ENCODE results near the gene CROCC2.

Gene CROCC2

GRCh38 chr2:240991378-240992263, 85.5 kb downstream of the CROCC2 start:
- no peak overlapping the region for H3K4me3 ChIP-seq (ENCODE audit: low read depth in 1 of 2, low read length in 2 of 2)
- TF ChIP-seq EZH2 (IDR thresholded peaks at IDR 0.05; ENCODE audit: borderline replicate concordance, low read depth, low read length, severe bottlenecking) (no peak), CTCF (IDR thresholded peaks at IDR 0.05; ENCODE audit: borderline replicate concordance, extremely low read depth, low read length, poor library complexity, severe bottlenecking) (no peak)
- H3K27ac ChIP-seq (ENCODE audit: low read length), result no peak overlapping the region
- no peaks in the 10 kb centered on the region for H3K79me2 ChIP-seq (ENCODE audit: insufficient read depth, low read length)
- peaks cover 3% of the 10 kb centered on the region; the same call in 1 of the 2 replicates for H4K20me1 ChIP-seq (ENCODE audit: insufficient read depth, low read length)
- no peaks in the 10 kb centered on the region for H3K36me3 ChIP-seq (ENCODE audit: insufficient read depth, low read length)
- DNase-seq (no peak), ATAC-seq (ENCODE audit: insufficient read depth, low read depth) (no peak)
- no peaks in the 10 kb centered on the region for H3K27me3 ChIP-seq (ENCODE audit: insufficient read depth, low read length, poor library complexity)
- H3K9ac ChIP-seq (ENCODE audit: low read depth, low read length), result no peak overlapping the region
- no peak overlapping the region for H3K4me2 ChIP-seq (ENCODE audit: insufficient read depth, low read length)
- H2AFZ ChIP-seq (ENCODE audit: low read depth, low read length), result no peak overlapping the region
- no peaks in the 10 kb centered on the region for H3K4me1 ChIP-seq (ENCODE audit: insufficient read depth, low read length)
- H3K9me3 ChIP-seq (ENCODE audit: insufficient read depth, low read length, severe bottlenecking), result no peaks in the 10 kb centered on the region

- no peaks in the 10 kb centered on the region for H3K4me1 ChIP-seq (ENCODE audit: insufficient read depth, low read length)
Observed at GRCh38 chr2:240992572-240993291, 86.6 kb downstream of the CROCC2 start.

GRCh38 chr2:240993446-240994170, 87.5 kb downstream of the CROCC2 start:
- Histone ChIP-seq H3K9me3 (ENCODE audit: insufficient read depth, low read length, severe bottlenecking) (no peaks in the 10 kb centered on the region), H4K20me1 (ENCODE audit: insufficient read depth, low read length) (peaks cover 3% of the 10 kb centered on the region; the same call in 1 of the 2 replicates), H3K4me1 (ENCODE audit: insufficient read depth, low read length) (no peaks in the 10 kb centered on the region), H3K9ac (ENCODE audit: low read depth, low read length) (no peak overlapping the region), H3K4me3 (ENCODE audit: low read depth in 1 of 2, low read length in 2 of 2) (no peak overlapping the region), H3K36me3 (ENCODE audit: insufficient read depth, low read length) (no peaks in the 10 kb centered on the region), H3K27me3 (ENCODE audit: insufficient read depth, low read length, poor library complexity) (no peaks in the 10 kb centered on the region), H3K27ac (ENCODE audit: low read length) (no peak overlapping the region), H3K79me2 (ENCODE audit: insufficient read depth, low read length) (no peaks in the 10 kb centered on the region), H3K4me2 (ENCODE audit: insufficient read depth, low read length) (no peak overlapping the region), H2AFZ (ENCODE audit: low read depth, low read length) (no peak overlapping the region)
- ATAC-seq (ENCODE audit: insufficient read depth, low read depth) (no peak), DNase-seq (no peak)
- no peak for TF ChIP-seq EZH2 (IDR thresholded peaks at IDR 0.05; ENCODE audit: borderline replicate concordance, low read depth, low read length, severe bottlenecking)
- TF ChIP-seq CTCF (IDR thresholded peaks at IDR 0.05; ENCODE audit: borderline replicate concordance, extremely low read depth, low read length, poor library complexity, severe bottlenecking), result no peak

More at GRCh38 chr2:240992572-240993291, 86.6 kb downstream of the CROCC2 start:
- Histone ChIP-seq H3K9ac (ENCODE audit: low read depth, low read length) (no peak overlapping the region), H2AFZ (ENCODE audit: low read depth, low read length) (no peak overlapping the region), H4K20me1 (ENCODE audit: insufficient read depth, low read length) (peaks cover 3% of the 10 kb centered on the region; the same call in 1 of the 2 replicates), H3K4me2 (ENCODE audit: insufficient read depth, low read length) (no peak overlapping the region), H3K4me3 (ENCODE audit: low read depth in 1 of 2, low read length in 2 of 2) (no peak overlapping the region), H3K27me3 (ENCODE audit: insufficient read depth, low read length, poor library complexity) (no peaks in the 10 kb centered on the region), H3K27ac (ENCODE audit: low read length) (no peak overlapping the region), H3K36me3 (ENCODE audit: insufficient read depth, low read length) (no peaks in the 10 kb centered on the region), H3K9me3 (ENCODE audit: insufficient read depth, low read length, severe bottlenecking) (no peaks in the 10 kb centered on the region), H3K79me2 (ENCODE audit: insufficient read depth, low read length) (no peaks in the 10 kb centered on the region)
- TF ChIP-seq EZH2 (IDR thresholded peaks at IDR 0.05; ENCODE audit: borderline replicate concordance, low read depth, low read length, severe bottlenecking) (no peak), CTCF (IDR thresholded peaks at IDR 0.05; ENCODE audit: borderline replicate concordance, extremely low read depth, low read length, poor library complexity, severe bottlenecking) (no peak)
- DNase-seq (no peak), ATAC-seq (ENCODE audit: insufficient read depth, low read depth) (no peak)

All from DND-41 (cell line).